HepG2 (cell line): ENCODE results near the gene TUBA4A. TPM values are rescaled to one million over a fixed set of nuclear protein-coding genes. Genes with fewer than 3 reads are reported as not detected.
"Not testable (repeated sequence)": the region's sequence is repeated elsewhere in the genome, so short reads cannot be mapped to it uniquely, and the experiment has no call there.

ENCODE experiments used
- ATAC-seq: fragments of 200-7000 bp; cut with Tn5 transposase; 3 replicates; pipeline ENCODE4 v1.9.1; 2020; ENCODE audit warnings: mild to moderate bottlenecking, moderate library complexity
- BruUV-seq: library from RNA; stranded (reverse); fragments of 400-500 nt; replicated peaks from 2 replicates; lab custom pipeline; 2021; lab: Mats Ljungman, UMichigan
- CTCF ChIA-PET: fragments of 300-600 bp; formaldehyde crosslinking; extraction: SDS; loops from one replicate; lab custom pipeline; 2021; ENCODE audit warnings: low total read pairs, inconsistent platforms, low intra/inter-chr PET ratio; lab: Yijun Ruan, JAX
- POLR2A ChIA-PET: fragments of 350-600 bp; sonication (Branson Sonifier 250); formaldehyde crosslinking; loops from one replicate; lab custom pipeline; 2020; ENCODE audit warnings: antibody characterized with exemption, inconsistent platforms; lab: Yijun Ruan, JAX
- DNase-seq: peaks from one replicate; pipeline ENCODE4 v3.0.0-alpha.2; 2015; ENCODE audit warnings: low spot score
- FAIRE-seq: peaks from 3 replicates; lab custom pipeline; 2011; peaks lifted over from hg19 to GRCh38; lab: Jason Lieb, UNC
- H2AFZ ChIP-seq: one replicate; pipeline ENCODE4 v1.6.1; 2011; ENCODE audit warnings: low read length, inconsistent platforms
- H3K27ac ChIP-seq: fragments of 300-600 bp; 3 replicates; pipeline ENCODE4 v1.8.0; 2011; ENCODE audit warnings: mixed run types, mild to moderate bottlenecking, mixed read lengths, low read length, inconsistent platforms; ENCODE audit not compliant: insufficient read depth; ENCODE audit errors: extremely low read length
- H3K27me3 ChIP-seq, 2 experiments: fragments of 200-600 bp in 1 of 2; 2 replicates in 1 of 2; 3 replicates in 1 of 2; pipeline versions ENCODE4 v1.6.0 to v1.8.0; 2011; ENCODE audit warnings: low read length in 2 of 2, mild to moderate bottlenecking in 2 of 2, moderate library complexity in 2 of 2, inconsistent platforms in 1 of 2; ENCODE audit not compliant: insufficient read depth in 2 of 2, control insufficient read depth in 1 of 2
- H3K36me3 ChIP-seq, 2 experiments: fragments of 200-600 bp in 1 of 2; replicated peaks in 1 of 2; 2 replicates in 1 of 2; 3 replicates in 1 of 2; pipeline versions ENCODE4 v1.5.1 to v1.8.0; 2011; ENCODE audit warnings: low read length in 2 of 2, inconsistent platforms in 1 of 2; ENCODE audit not compliant: insufficient read depth in 2 of 2, control insufficient read depth in 1 of 2
- H3K4me1 ChIP-seq: 2 replicates; pipeline ENCODE4 v1.5.1; 2012; ENCODE audit warnings: low read length, inconsistent platforms; ENCODE audit not compliant: insufficient read depth
- H3K4me2 ChIP-seq: 2 replicates; pipeline ENCODE4 v1.6.0; 2011; ENCODE audit warnings: low read depth, low read length, inconsistent platforms
- H3K4me3 ChIP-seq, 3 experiments: fragments of 200-600 bp in 1 of 3; sonication (generic), shearing (Covaris generic) in 1 of 3; replicated peaks in 1 of 3; 2 replicates each; pipeline ENCODE4 v1.5.1; 2011 to 2016; ENCODE audit warnings: low read length in 3 of 3, inconsistent platforms in 2 of 3, low read depth in 2 of 3, mild to moderate bottlenecking in 2 of 3, control low read depth in 1 of 3, mixed read lengths in 1 of 3; ENCODE audit not compliant: insufficient read depth in 1 of 3
- H3K79me2 ChIP-seq: one replicate; pipeline ENCODE4 v1.6.1; 2011; ENCODE audit warnings: low read length, inconsistent platforms; ENCODE audit not compliant: insufficient read depth
- H3K9ac ChIP-seq: 2 replicates; pipeline ENCODE4 v1.6.0; 2011; ENCODE audit warnings: mild to moderate bottlenecking, low read depth, low read length, inconsistent platforms; ENCODE audit not compliant: insufficient read depth
- H3K9me3 ChIP-seq: 2 replicates; pipeline ENCODE4 v1.5.1; 2012; ENCODE audit warnings: mild to moderate bottlenecking, low read length
- H4K20me1 ChIP-seq: 2 replicates; pipeline ENCODE4 v1.6.0; 2011; ENCODE audit warnings: inconsistent platforms, mild to moderate bottlenecking, low read length, moderate library complexity; ENCODE audit not compliant: insufficient read depth
- MEIS1 ChIP-seq: sonication (generic); formaldehyde crosslinking; IDR thresholded peaks from 2 replicates; pipeline ENCODE4 v1.9.0; 2021; ENCODE audit warnings: mild to moderate bottlenecking, missing genetic modification reagents, moderate library complexity, borderline replicate concordance
- NONO ChIP-seq, 2 experiments: fragments of 450-650 bp in 1 of 2; sonication (generic) in 1 of 2; formaldehyde crosslinking in 1 of 2; IDR thresholded peaks in 1 of 2; conservative IDR thresholded peaks in 1 of 2; 2 replicates each; pipeline versions ENCODE4 v1.6.1 to v1.8.0; 2017 to 2022; ENCODE audit warnings: mild to moderate bottlenecking in 1 of 2, missing genetic modification reagents in 1 of 2, moderate library complexity in 1 of 2
- ZNF776 ChIP-seq: sonication (generic); formaldehyde crosslinking; IDR thresholded peaks from 2 replicates; pipeline ENCODE4 v1.4.0; 2020; ENCODE audit warnings: mild to moderate bottlenecking, missing genetic modification reagents
- WGBS: methylation state at CpG from one replicate; pipeline ENCODE4 v1.1.6; 2017; ENCODE audit warnings: low lambda C conversion rate; 5-methylcytosine and 5-hydroxymethylcytosine counted together
- in situ Hi-C: cut with HindIII; loops from 2 replicates; pipeline ENCODE4 v1.10.0; 2017; ENCODE audit warnings: low pct_unique_long_range_greater_than_20kb; ENCODE audit not compliant: extremely low pct_ligation_motif_present
- intact Hi-C: fragments of 100-400 bp; cut with micrococcal nuclease; formaldehyde crosslinking; loops from one replicate; pipeline ENCODE4 v1.10.0; 2022; ENCODE audit not compliant: unreplicated experiment
- polyA plus RNA-seq, 8 experiments: library from polyadenylated mRNA; depleted of rRNA in 3 of 8; stranded (reverse) in 7 of 8; unstranded in 1 of 8; fragments of >200 nt; fragmentation: Illumina TruSeq in 4 of 8; extraction: Trizol in 4 of 8; gene quantifications; 2 replicates each; pipeline versions ENCODE4 v1.2.1 to v1.2.3, GENCODE V29; 2011 to 2016; ENCODE audit warnings: low read depth in 4 of 8, missing spikeins in 1 of 8, mixed read lengths in 1 of 8; ENCODE audit not compliant: insufficient read depth in 1 of 8
- total RNA-seq, 5 experiments: library from RNA; depleted of rRNA; stranded (reverse); fragments of >200 nt; fragmentation: Illumina TruSeq; extraction: Trizol; gene quantifications; 2 replicates each; pipeline ENCODE4 v1.2.3, GENCODE V29; 2016; ENCODE audit warnings: low read depth in 1 of 5
- TF ChIP-seq, protein P1 (sequence below): sonication (generic); formaldehyde crosslinking; IDR thresholded peaks from 2 replicates; pipeline ENCODE4 v1.5.1; 2020; ENCODE audit warnings: mild to moderate bottlenecking, missing genetic modification reagents, moderate library complexity
- TF ChIP-seq, protein P2 (sequence below): IDR thresholded peaks from 2 replicates; pipeline ENCODE4 v1.6.1; 2016; ENCODE audit warnings: mild to moderate bottlenecking
- TF ChIP-seq, protein P3 (sequence below): sonication (generic); formaldehyde crosslinking; IDR thresholded peaks from 2 replicates; pipeline ENCODE4 v1.5.0; 2020; ENCODE audit warnings: mild to moderate bottlenecking, missing genetic modification reagents, moderate library complexity

Gene TUBA4A
- total and polyA plus RNA-seq, 2 of the 13 experiments (the other 11 are each of a cell fraction or from before 2014, with no cell fraction given), result 1.3 to 12.7 TPM

DNA sequence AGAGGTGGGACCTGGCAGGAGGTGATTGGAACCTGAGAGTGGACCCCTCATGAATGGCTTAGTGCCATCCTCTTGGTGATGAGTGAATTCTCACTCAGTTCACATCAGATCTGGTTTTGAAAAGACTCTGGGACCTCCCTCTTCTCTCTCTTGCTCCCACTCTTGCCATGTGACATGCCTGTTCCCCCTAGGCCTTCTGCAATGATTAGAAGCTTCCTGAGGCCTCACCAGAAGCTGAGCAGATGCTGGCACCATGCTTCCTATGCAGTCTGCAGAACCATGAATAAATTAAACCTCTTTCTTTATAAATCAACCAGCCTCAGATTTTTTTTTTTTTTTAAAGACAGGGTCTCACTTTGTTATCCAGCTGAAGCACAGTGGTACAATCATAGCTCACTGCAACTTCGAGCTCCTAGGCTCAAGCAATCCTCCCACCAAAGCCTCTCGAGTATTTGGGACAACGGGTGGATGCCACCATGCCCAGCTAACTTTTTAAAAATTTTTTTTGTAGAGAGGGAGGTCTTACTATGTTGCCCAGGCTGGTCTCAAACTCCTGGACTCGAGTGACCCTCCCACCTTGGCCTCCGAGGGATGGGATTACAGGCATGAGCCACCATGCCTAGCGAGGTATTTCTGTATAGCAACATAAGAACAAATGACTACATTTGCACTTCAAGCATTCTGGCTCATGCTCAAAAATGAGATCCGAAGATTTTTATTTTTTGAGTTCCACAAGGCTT is 49.1 kb downstream of the TUBA4A start:
- H3K27ac ChIP-seq, result no peak overlapping the region
- TF ChIP-seq ZNF776 (0 out of 2 replicates have a peak, but pooled peaks have one; percentile 50), MEIS1 (CRISPR knock-in tag) (no peak)
- TF ChIP-seq, all 625 proteins: peak for 1
- intact Hi-C loops, result no loop called here
- H2AFZ ChIP-seq, result no peak overlapping the region
- no peaks in the 10 kb centered on the region for H3K9me3 ChIP-seq
- ChIA-PET CTCF (no interaction called here), POLR2A (interaction anchor here (1.3 to 1.4 kb wide), 2 partner anchors 28 to 183 kb away, joined by 3 to 6 read pairs; partner anchors contain the start of genes CNPPD1 and DNPEP)
- H3K4me3 ChIP-seq, result no peak overlapping the region
- H3K79me2 ChIP-seq, result peaks cover 6% of the 10 kb centered on the region
- no peak overlapping the region for H3K9ac ChIP-seq
- H3K4me2 ChIP-seq, result no peak overlapping the region
- no peaks in the 10 kb centered on the region for H4K20me1 ChIP-seq
- FAIRE-seq, result no peak
- H3K36me3 ChIP-seq, result peaks cover 2 to 6% of the 10 kb centered on the region in 2 experiments
- BruUV-seq, result no TSS peak
- in situ Hi-C loops, result loop anchor here (5.0 kb wide), 1 partner anchor 32 kb away; the partner anchor contains the start of gene SLC23A3
- H3K4me1 ChIP-seq, result peaks cover 53% of the 10 kb centered on the region
- 88% methylated on average over 7 of the region's 7 CpGs for WGBS
- no peak for DNase-seq
- no peaks in the 10 kb centered on the region; a peak in 1 of 5 replicates for H3K27me3 ChIP-seq
- no peak for ATAC-seq

DNA sequence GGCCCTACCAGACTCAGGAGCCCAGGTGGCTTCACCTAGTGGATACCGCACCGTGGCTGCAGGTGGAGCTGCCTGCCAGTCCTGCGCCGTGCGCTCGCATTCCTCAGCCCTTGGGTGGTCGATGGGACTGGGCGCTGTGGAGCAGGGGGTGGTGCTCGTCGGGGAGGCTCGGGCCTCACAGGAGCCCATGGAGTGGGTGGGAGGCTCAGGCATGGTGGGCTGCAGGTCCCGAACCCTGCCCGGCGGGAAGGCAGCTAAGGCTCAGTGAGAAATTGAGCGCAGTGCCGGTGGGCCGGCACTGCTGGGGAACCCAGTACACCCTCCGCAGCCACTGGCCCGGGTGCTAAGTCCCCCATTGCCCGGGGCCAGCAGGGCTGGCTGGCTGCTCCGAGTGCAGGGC is 52.4 kb downstream of the TUBA4A start:
- H2AFZ ChIP-seq; H3K9ac ChIP-seq; DNase-seq; CTCF ChIA-PET; H3K27me3 ChIP-seq; intact Hi-C loops; H3K79me2 ChIP-seq; in situ Hi-C loops; H3K4me2 ChIP-seq; BruUV-seq; H4K20me1 ChIP-seq; FAIRE-seq; H3K9me3 ChIP-seq; H3K36me3 ChIP-seq; ATAC-seq; H3K4me3 ChIP-seq; TF ChIP-seq NONO (IDR thresholded peaks at IDR 0.05): not testable (repeated sequence)
- Histone ChIP-seq H3K27ac (peak overlapping the region; percentile 63), H3K4me1 (peaks cover 42% of the 10 kb centered on the region)
- POLR2A ChIA-PET, result interaction anchor here (0.8 to 10.9 kb wide), 13 partner anchors 6 to 199 kb away, joined by 3 to 102 read pairs (median 9); partner anchors contain the start of genes ABCB6, CNPPD1, DNAJB2 and GLB1L
- 87% methylated on average over 17 of the region's 21 CpGs for WGBS
- TF ChIP-seq, protein P1, sequence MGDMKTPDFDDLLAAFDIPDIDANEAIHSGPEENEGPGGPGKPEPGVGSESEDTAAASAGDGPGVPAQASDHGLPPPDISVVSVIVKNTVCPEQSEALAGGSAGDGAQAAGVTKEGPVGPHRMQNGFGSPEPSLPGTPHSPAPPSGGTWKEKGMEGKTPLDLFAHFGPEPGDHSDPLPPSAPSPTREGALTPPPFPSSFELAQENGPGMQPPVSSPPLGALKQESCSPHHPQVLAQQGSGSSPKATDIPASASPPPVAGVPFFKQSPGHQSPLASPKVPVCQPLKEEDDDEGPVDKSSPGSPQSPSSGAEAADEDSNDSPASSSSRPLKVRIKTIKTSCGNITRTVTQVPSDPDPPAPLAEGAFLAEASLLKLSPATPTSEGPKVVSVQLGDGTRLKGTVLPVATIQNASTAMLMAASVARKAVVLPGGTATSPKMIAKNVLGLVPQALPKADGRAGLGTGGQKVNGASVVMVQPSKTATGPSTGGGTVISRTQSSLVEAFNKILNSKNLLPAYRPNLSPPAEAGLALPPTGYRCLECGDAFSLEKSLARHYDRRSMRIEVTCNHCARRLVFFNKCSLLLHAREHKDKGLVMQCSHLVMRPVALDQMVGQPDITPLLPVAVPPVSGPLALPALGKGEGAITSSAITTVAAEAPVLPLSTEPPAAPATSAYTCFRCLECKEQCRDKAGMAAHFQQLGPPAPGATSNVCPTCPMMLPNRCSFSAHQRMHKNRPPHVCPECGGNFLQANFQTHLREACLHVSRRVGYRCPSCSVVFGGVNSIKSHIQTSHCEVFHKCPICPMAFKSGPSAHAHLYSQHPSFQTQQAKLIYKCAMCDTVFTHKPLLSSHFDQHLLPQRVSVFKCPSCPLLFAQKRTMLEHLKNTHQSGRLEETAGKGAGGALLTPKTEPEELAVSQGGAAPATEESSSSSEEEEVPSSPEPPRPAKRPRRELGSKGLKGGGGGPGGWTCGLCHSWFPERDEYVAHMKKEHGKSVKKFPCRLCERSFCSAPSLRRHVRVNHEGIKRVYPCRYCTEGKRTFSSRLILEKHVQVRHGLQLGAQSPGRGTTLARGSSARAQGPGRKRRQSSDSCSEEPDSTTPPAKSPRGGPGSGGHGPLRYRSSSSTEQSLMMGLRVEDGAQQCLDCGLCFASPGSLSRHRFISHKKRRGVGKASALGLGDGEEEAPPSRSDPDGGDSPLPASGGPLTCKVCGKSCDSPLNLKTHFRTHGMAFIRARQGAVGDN (CRISPR knock-in tag), result peak; percentile 39; the same call in 1 of the 2 replicates
- TF ChIP-seq, protein P2, sequence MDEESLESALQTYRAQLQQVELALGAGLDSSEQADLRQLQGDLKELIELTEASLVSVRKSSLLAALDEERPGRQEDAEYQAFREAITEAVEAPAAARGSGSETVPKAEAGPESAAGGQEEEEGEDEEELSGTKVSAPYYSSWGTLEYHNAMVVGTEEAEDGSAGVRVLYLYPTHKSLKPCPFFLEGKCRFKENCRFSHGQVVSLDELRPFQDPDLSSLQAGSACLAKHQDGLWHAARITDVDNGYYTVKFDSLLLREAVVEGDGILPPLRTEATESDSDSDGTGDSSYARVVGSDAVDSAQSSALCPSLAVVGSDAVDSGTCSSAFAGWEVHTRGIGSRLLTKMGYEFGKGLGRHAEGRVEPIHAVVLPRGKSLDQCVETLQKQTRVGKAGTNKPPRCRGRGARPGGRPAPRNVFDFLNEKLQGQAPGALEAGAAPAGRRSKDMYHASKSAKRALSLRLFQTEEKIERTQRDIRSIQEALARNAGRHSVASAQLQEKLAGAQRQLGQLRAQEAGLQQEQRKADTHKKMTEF (CRISPR knock-in tag), result 0 out of 2 replicates have a peak, but pooled peaks have one; percentile 13
- TF ChIP-seq, protein P3, sequence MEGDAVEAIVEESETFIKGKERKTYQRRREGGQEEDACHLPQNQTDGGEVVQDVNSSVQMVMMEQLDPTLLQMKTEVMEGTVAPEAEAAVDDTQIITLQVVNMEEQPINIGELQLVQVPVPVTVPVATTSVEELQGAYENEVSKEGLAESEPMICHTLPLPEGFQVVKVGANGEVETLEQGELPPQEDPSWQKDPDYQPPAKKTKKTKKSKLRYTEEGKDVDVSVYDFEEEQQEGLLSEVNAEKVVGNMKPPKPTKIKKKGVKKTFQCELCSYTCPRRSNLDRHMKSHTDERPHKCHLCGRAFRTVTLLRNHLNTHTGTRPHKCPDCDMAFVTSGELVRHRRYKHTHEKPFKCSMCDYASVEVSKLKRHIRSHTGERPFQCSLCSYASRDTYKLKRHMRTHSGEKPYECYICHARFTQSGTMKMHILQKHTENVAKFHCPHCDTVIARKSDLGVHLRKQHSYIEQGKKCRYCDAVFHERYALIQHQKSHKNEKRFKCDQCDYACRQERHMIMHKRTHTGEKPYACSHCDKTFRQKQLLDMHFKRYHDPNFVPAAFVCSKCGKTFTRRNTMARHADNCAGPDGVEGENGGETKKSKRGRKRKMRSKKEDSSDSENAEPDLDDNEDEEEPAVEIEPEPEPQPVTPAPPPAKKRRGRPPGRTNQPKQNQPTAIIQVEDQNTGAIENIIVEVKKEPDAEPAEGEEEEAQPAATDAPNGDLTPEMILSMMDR (CRISPR knock-in tag), result 0 out of 2 replicates have a peak, but pooled peaks have one; percentile 17
- TF ChIP-seq NONO (CRISPR knock-in tag; conservative IDR thresholded peaks at IDR 0.05), result 0 out of 2 replicates have a peak, but pooled peaks have one; percentile 2
